GM12801 (cell line): ENCODE results near the gene CIAPIN1.

Source experiments
- CTCF ChIP-seq: IDR thresholded peaks from one replicate; pipeline ENCODE4 v1.5.1; 2011; ENCODE audit warnings: control low read depth; ENCODE audit not compliant: insufficient read length; ENCODE audit errors: extremely low read depth

The CIAPIN1 gene

DNA sequence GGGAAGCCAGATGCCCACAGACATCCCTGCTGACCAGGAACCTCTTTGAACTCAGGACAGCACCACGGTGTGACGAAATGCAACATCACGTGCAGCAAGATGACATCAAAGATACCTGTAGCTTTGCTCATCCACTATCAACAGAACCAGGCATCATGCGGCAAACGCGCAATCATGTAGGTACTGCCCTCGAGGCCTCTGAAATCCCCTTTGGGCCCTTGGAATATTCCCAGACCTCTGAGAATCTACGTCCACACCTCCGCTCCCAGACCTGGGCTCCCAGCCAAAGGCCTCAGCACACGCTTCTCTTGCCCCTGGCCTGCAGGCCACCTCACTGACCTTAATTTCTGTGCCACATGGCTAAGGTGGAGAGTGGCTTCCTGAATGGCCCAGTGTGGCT, 67.6 kb downstream of the CIAPIN1 start:
- TF ChIP-seq CTCF, result no peak
